ENCODE measurements around the gene NLN.
"Not testable (repeated sequence)": the region's sequence is repeated elsewhere in the genome, so short reads cannot be mapped to it uniquely, and the experiment has no call there.

Gene NLN

GRCh38 chr5:65775476-65775875 lies 53.5 kb downstream of the NLN start:
- no peak for DNase-seq

GRCh38 chr5:65776441-65777141 lies 54.6 kb downstream of the NLN start:
- no peak for DNase-seq

GRCh38 chr5:65778126-65778525 lies 56.1 kb downstream of the NLN start:
- no peak for DNase-seq

- DNase-seq: no peak
Observed at GRCh38 chr5:65779643-65780042, 57.6 kb downstream of the NLN start.

GRCh38 chr5:65788296-65788695 lies 66.3 kb downstream of the NLN start:
- not testable (repeated sequence) for DNase-seq

- no peak for DNase-seq
Observed at GRCh38 chr5:65790371-65791163, 68.6 kb downstream of the NLN start.

- DNase-seq: no peak
Observed at GRCh38 chr5:65791712-65792673, 70.0 kb downstream of the NLN start.

- no peak for DNase-seq
Observed at GRCh38 chr5:65796269-65796668, 74.3 kb downstream of the NLN start.

- DNase-seq: no peak
Observed at GRCh38 chr5:65796751-65797316, 74.8 kb downstream of the NLN start.

GRCh38 chr5:65797481-65797880 lies 75.5 kb downstream of the NLN start:
- DNase-seq: no peak

- no peak for DNase-seq
Observed at GRCh38 chr5:65799857-65800256, 77.9 kb downstream of the NLN start.

- DNase-seq: no peak
Observed at GRCh38 chr5:65800775-65801174, 78.8 kb downstream of the NLN start.

GRCh38 chr5:65801352-65801783 lies 79.4 kb downstream of the NLN start:
- no peak for DNase-seq

GRCh38 chr5:65802080-65802479 lies 80.1 kb downstream of the NLN start:
- no peak for DNase-seq

GRCh38 chr5:65802820-65803219 lies 80.8 kb downstream of the NLN start:
- DNase-seq: no peak

- no peak for DNase-seq
Observed at GRCh38 chr5:65803699-65804391, 81.8 kb downstream of the NLN start.

- DNase-seq: no peak
Observed at GRCh38 chr5:65805089-65805488, 83.1 kb downstream of the NLN start.

- DNase-seq: not testable (repeated sequence)
Observed at GRCh38 chr5:65807494-65807893, 85.5 kb downstream of the NLN start.

GRCh38 chr5:65808251-65808741 lies 86.3 kb downstream of the NLN start:
- DNase-seq: no peak

GRCh38 chr5:65808818-65809217 lies 86.8 kb downstream of the NLN start:
- no peak for DNase-seq

GRCh38 chr5:65809817-65810531 lies 88.0 kb downstream of the NLN start:
- DNase-seq: no peak
